ENCODE measurements around the gene CWC15. TPM values are rescaled to one million over a fixed set of nuclear protein-coding genes. Genes with fewer than 3 reads are reported as not detected.

CWC15 gene
- total RNA-seq, 2 donors from 2014 or later, result 41.5 to 68.3 TPM

- Mint-ChIP-seq H3K4me3 (peak overlapping the region; percentile 99), H3K27ac (peak overlapping the region; percentile 93 to 96), H3K4me1 (ENCODE audit: low read depth in 2 of 2) (peaks cover 20 to 22% of the 10 kb centered on the region in 2 donors), H3K27me3 (peaks cover 10 to 20% of the 10 kb centered on the region in 2 donors), H3K9me3 (no peaks in the 10 kb centered on the region), H3K36me3 (peaks cover 37% of the 10 kb centered on the region)
- DNase-seq (ENCODE audit: low spot score) (no peak), ATAC-seq (no peak)
Observed at GRCh38 chr11:94972700-94973098, 657 bp downstream of the CWC15 start.

DNA sequence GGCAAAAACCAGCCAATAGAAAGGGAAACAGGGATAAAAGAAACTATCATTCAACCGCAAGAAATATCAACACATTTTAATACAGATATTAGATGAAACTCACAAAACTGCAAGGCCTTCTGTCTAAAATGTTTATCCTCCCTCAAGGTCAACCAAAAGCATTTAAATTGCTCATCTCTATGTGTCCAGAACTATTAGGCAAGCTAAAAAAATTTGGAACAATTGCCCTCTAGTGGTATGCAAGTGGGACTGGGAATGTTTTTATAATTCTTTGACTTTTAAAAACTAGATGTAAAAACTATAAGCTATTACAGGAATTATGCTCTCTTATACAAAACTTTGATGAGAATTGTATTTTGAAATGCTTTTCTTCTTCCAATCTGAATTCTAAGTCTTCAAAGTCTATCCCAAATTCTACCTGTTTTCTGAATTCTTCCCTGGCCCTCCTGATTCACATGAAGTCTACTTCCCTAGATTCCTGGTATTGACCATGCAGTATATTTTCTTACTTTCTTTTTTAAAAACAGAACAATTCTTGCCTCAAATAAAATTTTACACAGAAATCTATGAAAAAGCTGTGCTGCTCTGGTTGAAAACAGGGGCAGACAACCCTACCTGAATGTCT, 4.9 kb downstream of the CWC15 start:
- Mint-ChIP-seq H3K36me3 (peaks cover 56% of the 10 kb centered on the region), H3K9me3 (no peaks in the 10 kb centered on the region), H3K4me1 (ENCODE audit: low read depth in 2 of 2) (peaks cover 4 to 16% of the 10 kb centered on the region in 2 donors), H3K27ac (no peak overlapping the region), H3K4me3 (no peak overlapping the region), H3K27me3 (no peaks in the 10 kb centered on the region)
- DNase-seq (ENCODE audit: low spot score), result no peak
- ATAC-seq, result no peak

- Mint-ChIP-seq H3K36me3 (peaks cover 47% of the 10 kb centered on the region), H3K4me3 (no peak overlapping the region), H3K27ac (no peak overlapping the region), H3K9me3 (no peaks in the 10 kb centered on the region), H3K27me3 (no peaks in the 10 kb centered on the region), H3K4me1 (ENCODE audit: low read depth in 2 of 2) (peaks cover 0 to 10% of the 10 kb centered on the region in 2 donors)
- ATAC-seq (no peak), DNase-seq (ENCODE audit: low spot score) (no peak)
Observed at GRCh38 chr11:94964934-94965333, 8.4 kb downstream of the CWC15 start.

GRCh38 chr11:94961255-94961654, 12.1 kb downstream of the CWC15 start:
- DNase-seq (ENCODE audit: low spot score) (no peak), ATAC-seq (no peak)
- no peaks in the 10 kb centered on the region for H3K27me3 Mint-ChIP-seq
- H3K4me1 Mint-ChIP-seq (ENCODE audit: low read depth in 2 of 2), result peaks cover 0 to 5% of the 10 kb centered on the region in 2 donors
- H3K9me3 Mint-ChIP-seq, result no peaks in the 10 kb centered on the region
- no peak overlapping the region for H3K4me3 Mint-ChIP-seq
- peaks cover 34% of the 10 kb centered on the region for H3K36me3 Mint-ChIP-seq
- H3K27ac Mint-ChIP-seq, result no peak overlapping the region

DNA sequence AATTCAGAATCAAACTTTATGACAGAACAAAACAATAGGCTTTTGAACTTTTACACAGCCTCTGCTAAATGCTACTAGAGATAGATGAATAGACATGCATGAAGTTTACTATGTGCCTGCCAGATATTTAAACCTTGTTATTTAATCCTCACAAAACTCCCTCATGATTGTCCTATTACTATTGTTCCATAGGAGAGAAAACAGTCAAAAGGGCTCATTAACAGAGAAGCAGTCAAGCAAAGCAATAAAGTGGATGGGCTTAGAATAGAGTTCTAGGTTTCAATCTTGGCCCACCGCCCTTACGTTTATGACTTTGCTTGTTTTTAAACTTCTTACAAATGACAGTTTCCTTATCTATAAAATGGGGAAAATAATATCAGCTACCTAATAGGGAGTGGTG, 12.9 kb downstream of the CWC15 start:
- peaks cover 27% of the 10 kb centered on the region for H3K36me3 Mint-ChIP-seq
- peaks cover 0 to 5% of the 10 kb centered on the region in 2 donors for H3K4me1 Mint-ChIP-seq (ENCODE audit: low read depth in 2 of 2)
- no peak overlapping the region for H3K4me3 Mint-ChIP-seq
- no peaks in the 10 kb centered on the region for H3K27me3 Mint-ChIP-seq
- H3K27ac Mint-ChIP-seq, result no peak overlapping the region
- H3K9me3 Mint-ChIP-seq, result no peaks in the 10 kb centered on the region
- DNase-seq (ENCODE audit: low spot score) (no peak), ATAC-seq (no peak)

- Mint-ChIP-seq H3K4me1 (ENCODE audit: low read depth in 2 of 2) (no peaks in the 10 kb centered on the region), H3K36me3 (peaks cover 14% of the 10 kb centered on the region), H3K27ac (no peak overlapping the region), H3K27me3 (peaks cover 0 to 3% of the 10 kb centered on the region in 2 donors), H3K4me3 (no peak overlapping the region), H3K9me3 (no peaks in the 10 kb centered on the region)
- DNase-seq (ENCODE audit: low spot score), result no peak
- no peak for ATAC-seq
Observed at GRCh38 chr11:94959179-94959578, 14.2 kb downstream of the CWC15 start.

DNA sequence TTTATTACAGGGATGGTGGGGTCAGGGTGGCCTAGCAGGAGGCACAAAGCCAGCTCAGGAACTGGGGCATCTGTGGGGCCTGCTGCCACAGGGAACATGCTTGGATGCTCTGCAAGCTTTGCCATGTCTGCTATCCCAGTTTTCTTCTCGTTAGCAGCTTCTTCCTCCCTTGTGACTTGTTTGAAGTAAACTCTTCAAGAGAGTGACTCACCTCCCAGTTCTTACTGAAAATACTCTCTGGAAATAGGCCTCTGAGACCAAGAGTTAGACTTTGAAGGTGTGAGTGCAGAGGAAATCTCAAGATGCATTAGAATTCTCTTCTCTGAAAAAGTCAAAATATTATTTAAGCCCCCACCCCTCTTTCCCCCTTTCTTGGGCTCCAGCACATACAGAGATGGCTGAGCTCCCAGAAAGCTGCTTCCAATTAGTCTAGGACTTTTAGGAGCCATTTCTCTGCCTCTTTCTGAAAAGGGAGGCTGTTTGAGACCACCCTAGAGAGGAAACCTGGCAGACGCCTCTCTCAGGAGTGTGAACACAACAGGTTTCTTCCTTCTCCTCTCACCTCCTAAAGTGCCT, 15.1 kb downstream of the CWC15 start:
- H3K4me3 Mint-ChIP-seq, result no peak overlapping the region
- peaks cover 0 to 3% of the 10 kb centered on the region in 2 donors for H3K27me3 Mint-ChIP-seq
- H3K27ac Mint-ChIP-seq, result no peak overlapping the region
- no peak for DNase-seq (ENCODE audit: low spot score)
- no peaks in the 10 kb centered on the region for H3K9me3 Mint-ChIP-seq
- H3K4me1 Mint-ChIP-seq (ENCODE audit: low read depth in 2 of 2), result no peaks in the 10 kb centered on the region
- peaks cover 7% of the 10 kb centered on the region for H3K36me3 Mint-ChIP-seq
- no peak for ATAC-seq

DNA sequence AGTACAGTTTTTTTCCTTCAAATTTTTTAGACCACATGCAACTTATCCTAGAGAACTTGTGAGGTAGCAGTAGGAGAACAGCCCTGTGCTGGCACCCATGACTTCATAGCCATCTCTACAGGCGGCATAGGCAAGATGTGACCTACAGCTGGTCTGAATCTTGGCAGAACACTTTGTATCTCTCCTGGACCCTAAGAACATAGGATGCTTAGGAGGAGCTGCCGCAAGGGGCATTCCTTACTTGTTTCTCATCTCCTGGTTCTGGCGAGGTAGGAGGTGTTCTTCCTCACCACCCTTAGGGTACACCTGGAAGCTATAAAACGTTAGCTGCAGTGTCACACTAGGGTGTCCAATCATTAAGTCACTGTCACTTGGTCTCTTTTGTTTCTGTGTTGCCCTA, 16.4 kb downstream of the CWC15 start:
- Mint-ChIP-seq H3K27ac (no peak overlapping the region), H3K4me1 (ENCODE audit: low read depth in 2 of 2) (no peaks in the 10 kb centered on the region), H3K36me3 (no peaks in the 10 kb centered on the region), H3K9me3 (no peaks in the 10 kb centered on the region), H3K27me3 (peaks cover 0 to 3% of the 10 kb centered on the region in 2 donors), H3K4me3 (no peak overlapping the region)
- no peak for DNase-seq (ENCODE audit: low spot score)
- ATAC-seq, result no peak

DNA sequence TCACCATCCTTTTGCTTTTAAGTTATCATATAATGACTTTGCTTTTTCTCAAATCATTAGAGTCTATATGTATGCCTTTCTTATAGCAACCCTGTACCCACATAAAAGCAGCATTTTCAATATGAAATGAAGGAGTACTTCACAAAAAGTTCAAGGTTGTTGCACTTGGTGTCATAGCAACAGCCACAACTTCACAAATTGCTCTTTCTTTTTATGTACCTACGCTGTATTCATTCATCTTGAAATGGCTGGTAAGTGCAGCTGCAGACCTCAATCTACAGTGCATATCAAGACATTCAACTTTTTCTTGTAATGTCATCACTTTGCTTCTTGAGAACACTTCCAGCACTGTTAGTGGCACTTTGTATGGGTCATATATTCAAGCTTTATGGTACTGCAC, 18.6 kb downstream of the CWC15 start:
- Mint-ChIP-seq H3K4me1 (ENCODE audit: low read depth in 2 of 2) (no peaks in the 10 kb centered on the region), H3K4me3 (no peak overlapping the region), H3K27ac (peak overlapping the region in 1 of 2 donors; percentile 66), H3K27me3 (peaks cover 5 to 7% of the 10 kb centered on the region in 2 donors), H3K36me3 (peaks cover 3% of the 10 kb centered on the region), H3K9me3 (no peaks in the 10 kb centered on the region)
- ATAC-seq (no peak), DNase-seq (ENCODE audit: low spot score) (no peak)

- no peak overlapping the region for H3K27ac Mint-ChIP-seq
- H3K4me3 Mint-ChIP-seq, result no peak overlapping the region
- peaks cover 4% of the 10 kb centered on the region for H3K36me3 Mint-ChIP-seq
- no peak for DNase-seq (ENCODE audit: low spot score)
- H3K27me3 Mint-ChIP-seq, result peaks cover 21 to 32% of the 10 kb centered on the region in 2 donors
- no peak for ATAC-seq
- no peaks in the 10 kb centered on the region for H3K4me1 Mint-ChIP-seq (ENCODE audit: low read depth in 2 of 2)
- no peaks in the 10 kb centered on the region for H3K9me3 Mint-ChIP-seq
Observed at GRCh38 chr11:94948070-94948617, 25.2 kb downstream of the CWC15 start.

DNA sequence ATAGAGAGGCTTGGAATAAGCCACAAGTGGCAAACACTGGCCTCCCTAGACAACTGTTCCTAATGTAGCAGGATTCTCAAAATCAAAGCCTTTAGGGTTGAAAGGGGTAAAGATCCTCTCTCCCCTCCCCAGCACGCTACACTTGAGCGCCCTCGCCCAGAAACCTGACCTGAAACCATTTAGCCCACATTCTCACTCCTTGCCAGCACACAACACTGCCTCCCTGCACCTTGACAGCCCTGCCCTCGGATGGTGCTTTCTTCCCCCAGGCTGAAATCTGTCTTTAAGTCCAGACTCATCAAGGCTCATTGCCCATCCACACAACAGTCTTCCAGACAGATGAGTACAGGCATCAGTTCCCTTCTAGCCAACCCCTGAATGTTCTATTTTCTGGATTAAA, 26.5 kb downstream of the CWC15 start:
- Mint-ChIP-seq H3K4me1 (ENCODE audit: low read depth in 2 of 2) (no peaks in the 10 kb centered on the region), H3K4me3 (no peak overlapping the region), H3K9me3 (no peaks in the 10 kb centered on the region), H3K36me3 (peaks cover 4% of the 10 kb centered on the region), H3K27me3 (peaks cover 23 to 33% of the 10 kb centered on the region in 2 donors), H3K27ac (no peak overlapping the region)
- no peak for DNase-seq (ENCODE audit: low spot score)
- ATAC-seq, result no peak

DNA sequence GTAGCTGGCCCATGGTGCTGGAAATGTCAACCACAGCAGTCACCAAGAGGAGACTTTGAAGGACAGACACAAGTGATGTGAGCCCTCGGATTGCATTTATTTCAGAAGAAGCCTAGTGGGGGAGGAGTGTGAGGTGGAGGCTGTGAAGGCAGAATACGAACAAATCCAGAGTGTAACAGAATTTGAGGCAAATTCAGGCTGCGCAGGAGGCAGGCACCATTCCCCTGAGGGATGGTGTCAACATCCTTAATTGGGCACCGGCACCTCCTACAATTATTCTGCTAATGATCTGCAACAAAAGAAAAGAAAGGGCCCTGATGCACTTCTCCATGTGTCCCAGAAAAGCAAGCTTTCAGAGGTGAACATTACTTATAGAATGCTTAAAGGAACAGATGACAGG, 32.2 kb downstream of the CWC15 start:
- Mint-ChIP-seq H3K27ac (no peak overlapping the region), H3K4me1 (ENCODE audit: low read depth in 2 of 2) (no peaks in the 10 kb centered on the region), H3K27me3 (peaks cover 13 to 16% of the 10 kb centered on the region in 2 donors), H3K9me3 (no peaks in the 10 kb centered on the region), H3K36me3 (no peaks in the 10 kb centered on the region), H3K4me3 (no peak overlapping the region)
- no peak for DNase-seq (ENCODE audit: low spot score)
- no peak for ATAC-seq

DNA sequence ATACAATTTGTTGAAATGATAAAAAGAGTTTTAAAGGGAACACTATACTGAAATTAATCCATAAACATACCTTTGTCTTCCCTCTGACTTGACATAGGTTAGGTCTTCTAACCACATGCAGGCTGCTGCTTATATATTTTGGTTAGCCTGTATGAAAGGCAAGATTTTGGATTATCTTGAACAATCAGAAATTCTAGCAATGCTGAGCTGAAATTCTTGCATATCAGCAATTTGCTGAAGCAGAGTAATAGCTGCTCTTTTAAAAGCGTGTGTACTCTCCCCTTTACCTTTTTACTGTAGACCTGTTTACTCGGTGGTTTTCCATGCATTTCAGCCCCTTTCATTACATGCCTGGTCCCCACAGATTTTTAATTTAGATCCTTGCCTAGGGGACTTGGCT, 34.0 kb downstream of the CWC15 start:
- DNase-seq (ENCODE audit: low spot score) (no peak), ATAC-seq (no peak)
- Mint-ChIP-seq H3K27me3 (peaks cover 10 to 13% of the 10 kb centered on the region in 2 donors), H3K9me3 (no peaks in the 10 kb centered on the region), H3K27ac (no peak overlapping the region), H3K4me3 (no peak overlapping the region), H3K36me3 (no peaks in the 10 kb centered on the region), H3K4me1 (ENCODE audit: low read depth in 2 of 2) (no peaks in the 10 kb centered on the region)

DNA sequence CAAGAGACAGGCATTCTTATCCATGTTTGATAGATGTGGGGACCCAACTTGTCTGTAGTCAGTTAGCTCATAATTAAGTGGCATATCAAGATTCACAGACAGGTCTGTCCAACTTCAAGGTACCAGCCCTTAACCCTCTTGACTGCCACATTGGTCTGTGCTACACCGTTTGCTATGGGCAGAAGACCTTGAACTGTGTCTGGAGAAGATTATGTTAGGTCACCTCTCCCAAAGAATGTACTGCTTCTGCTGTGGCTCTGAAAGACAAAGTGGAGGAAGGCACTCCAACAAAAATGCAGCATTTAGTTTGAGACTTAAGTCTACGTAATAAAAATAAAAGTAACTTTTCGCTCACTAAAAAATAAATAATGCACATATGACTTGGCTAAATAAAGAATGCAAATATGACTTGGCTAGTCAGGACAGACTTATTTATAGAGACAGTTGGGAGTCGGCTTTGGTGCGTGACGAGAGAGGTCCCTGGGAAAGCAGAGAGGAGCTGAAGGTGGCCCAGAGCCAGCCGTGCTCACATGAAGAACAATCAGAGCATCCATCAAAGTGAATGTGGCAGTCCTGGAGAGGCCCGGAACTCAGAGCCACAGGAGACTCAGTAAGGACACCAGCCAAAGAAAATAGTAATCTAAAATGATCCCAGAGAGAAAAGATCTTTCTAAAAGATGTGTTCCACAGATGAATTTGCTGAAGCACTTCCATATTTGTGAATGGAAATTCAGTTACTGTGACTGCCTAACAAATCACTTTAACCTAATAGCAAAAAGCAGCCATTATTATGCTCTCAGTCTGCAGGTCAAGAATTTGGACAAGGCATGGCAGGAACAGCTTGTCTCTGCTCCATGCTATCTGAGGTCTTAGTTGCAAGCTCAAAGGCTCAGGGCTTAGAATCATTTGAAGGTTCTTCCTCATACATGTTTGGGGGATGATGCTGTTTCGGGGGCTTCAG, 35.0 kb downstream of the CWC15 start:
- Mint-ChIP-seq H3K4me3 (no peak overlapping the region), H3K4me1 (ENCODE audit: low read depth in 2 of 2) (no peaks in the 10 kb centered on the region), H3K27ac (no peak overlapping the region), H3K9me3 (no peaks in the 10 kb centered on the region), H3K36me3 (no peaks in the 10 kb centered on the region), H3K27me3 (peaks cover 9% of the 10 kb centered on the region in 2 donors)
- no peak for ATAC-seq
- no peak for DNase-seq (ENCODE audit: low spot score)
